Heart left ventricle (tissue), 13 donors: ENCODE measurements around the gene CEP350.

Experiments used
- CTCF ChIP-seq, 12 donors: fragments of 200-600 bp; sonication (generic) in 4 of 12; IDR thresholded peaks; one replicate each; pipeline versions ENCODE4 v1.5.0 to v1.8.0; 2018 to 2022; ENCODE audit warnings: antibody characterized with exemption in 12 of 12, mild to moderate bottlenecking in 5 of 12
- POLR2A ChIP-seq, 2 donors: fragments of 450-650 bp; IDR thresholded peaks; one replicate each; pipeline ENCODE4 v1.6.1; 2017; ENCODE audit warnings: antibody characterized with exemption in 2 of 2, mild to moderate bottlenecking in 2 of 2, moderate library complexity in 2 of 2
- donor health status: ischemic (EF 13 %, LVEDD 7.1; RV severe dilation, severe dysfunction).
- donor health status: DM: no; HTN: yes; CAD: no.
- donor health status: DM: no; HTN: no; CAD: no.
- donor health status: ischemic (EF 25% LVEDD 6.9; RV normal size, moderate dysfunction).
- donor health status: ischemic (EF 25% LVEDD 5.7; RV mildly dilated, moderate dysfunction).
- donor health status: ischemic (EF 35%, LVEDD 5.7; RV mildly dilated, moderate dysfunction).
- donor health status: nonischemic (EF 11% LVEDD 7.7; RV severe dilation, severe dysfunction).
- donor health status: DM: yes; HTN: yes; CAD: no.
- donor health status: PGD.
- donor health status: ischemic (EF 29% LVEDD 5.4; RV normal size, mild dysfunction).
- donor health status: nonischemic (EF 23%, LVEDD 6.1; RV moderate dilation, normal function).

GRCh38 chr1:180071759-180072158 lies 117.1 kb downstream of the CEP350 start:
- no peak for TF ChIP-seq POLR2A (IDR thresholded peaks at IDR 0.05)
- TF ChIP-seq CTCF (IDR thresholded peaks at IDR 0.05): no peak
